ENCODE results near the gene TMCC2. TPM values are rescaled to one million over a fixed set of nuclear protein-coding genes. Genes with fewer than 3 reads are reported as not detected.
A peak's percentile ranks its signal among the peaks of the same experiment; 100 is the strongest.
"Not testable (repeated sequence)": the region's sequence is repeated elsewhere in the genome, so short reads cannot be mapped to it uniquely, and the experiment has no call there.

The TMCC2 gene
- total RNA-seq, 1 experiment from 2014 or later, result 3.1 TPM

- no peaks in the 10 kb centered on the region for H3K9me3 ChIP-seq (ENCODE audit: control insufficient read depth, insufficient read depth, low read depth, low read length)
- intact Hi-C loops (cut with micrococcal nuclease; ENCODE audit: unreplicated experiment), result no loop called here
- ATAC-seq, result no peak
- no peak for DNase-seq (ENCODE audit: low read depth, low spot score)
- 0 out of 2 replicates have a peak overlapping the region, but pooled peaks have one; percentile 40 for H3K27ac ChIP-seq (ENCODE audit: low read length)
- POLR2A ChIA-PET, result no interaction called here
- TF ChIP-seq CTCF (IDR thresholded peaks at IDR 0.05) (no peak), TCF7L2 (IDR thresholded peaks at IDR 0.05; ENCODE audit: low read depth, low read length) (no peak), SIN3A (IDR thresholded peaks at IDR 0.05; ENCODE audit: borderline replicate concordance, insufficient read depth, low read depth, low read length) (no peak), POLR2AphosphoS5 (IDR thresholded peaks at IDR 0.05; ENCODE audit: low read depth, low read length) (no peak), REST (IDR thresholded peaks at IDR 0.05; ENCODE audit: insufficient read depth in 1 of 2, low read depth in 2 of 2, low read length in 1 of 2) (no peak)
- in situ Hi-C loops (cut with HindIII; ENCODE audit: low pct_unique_long_range_greater_than_20kb, low sequenced_read_pairs), result no loop called here
- peaks cover 19% of the 10 kb centered on the region for H3K4me1 ChIP-seq (ENCODE audit: control insufficient read depth, insufficient read depth, low read length)
- H3K36me3 ChIP-seq (ENCODE audit: control insufficient read depth, insufficient read depth, low read length), result no peaks in the 10 kb centered on the region
- BruUV-seq (replicated peaks), result no TSS peak
- CTCF ChIA-PET, result interaction anchor here (0.5 to 1.7 kb wide), 2 partner anchors 19 to 48 kb away, joined by 3 to 7 read pairs; no protein-coding TSS in a partner anchor
- H3K4me3 ChIP-seq (ENCODE audit: low read depth in 2 of 2, low read length in 2 of 2), result no peak overlapping the region
- H3K27me3 ChIP-seq (ENCODE audit: control insufficient read depth, insufficient read depth, low read length), result no peaks in the 10 kb centered on the region
Measured at GRCh38 chr1:205276689-205277065, 48.9 kb downstream of the TMCC2 start.

GRCh38 chr1:205279986-205280385 lies 52.2 kb downstream of the TMCC2 start:
- no peak overlapping the region for H3K4me3 ChIP-seq (ENCODE audit: low read depth in 2 of 2, low read length in 2 of 2)
- H3K27ac ChIP-seq (ENCODE audit: low read length), result no peak overlapping the region
- H3K9me3 ChIP-seq (ENCODE audit: control insufficient read depth, insufficient read depth, low read depth, low read length), result no peaks in the 10 kb centered on the region
- H3K36me3 ChIP-seq (ENCODE audit: control insufficient read depth, insufficient read depth, low read length), result no peaks in the 10 kb centered on the region
- no TSS peak for BruUV-seq (replicated peaks)
- POLR2A ChIA-PET, result no interaction called here
- in situ Hi-C loops (cut with HindIII; ENCODE audit: low pct_unique_long_range_greater_than_20kb, low sequenced_read_pairs), result no loop called here
- DNase-seq (ENCODE audit: low read depth, low spot score) (no peak), ATAC-seq (no peak)
- H3K27me3 ChIP-seq (ENCODE audit: control insufficient read depth, insufficient read depth, low read length), result no peaks in the 10 kb centered on the region
- TF ChIP-seq SIN3A (IDR thresholded peaks at IDR 0.05; ENCODE audit: borderline replicate concordance, insufficient read depth, low read depth, low read length) (no peak), TCF7L2 (IDR thresholded peaks at IDR 0.05; ENCODE audit: low read depth, low read length) (no peak), CTCF (IDR thresholded peaks at IDR 0.05) (no peak), POLR2AphosphoS5 (IDR thresholded peaks at IDR 0.05; ENCODE audit: low read depth, low read length) (no peak), REST (IDR thresholded peaks at IDR 0.05; ENCODE audit: insufficient read depth in 1 of 2, low read depth in 2 of 2, low read length in 1 of 2) (no peak)
- CTCF ChIA-PET, result no interaction called here
- H3K4me1 ChIP-seq (ENCODE audit: control insufficient read depth, insufficient read depth, low read length), result peaks cover 10% of the 10 kb centered on the region
- intact Hi-C loops (cut with micrococcal nuclease; ENCODE audit: unreplicated experiment), result no loop called here

- intact Hi-C loops (cut with micrococcal nuclease; ENCODE audit: unreplicated experiment); H3K27ac ChIP-seq (ENCODE audit: low read length); DNase-seq (ENCODE audit: low read depth, low spot score); in situ Hi-C loops (cut with HindIII; ENCODE audit: low pct_unique_long_range_greater_than_20kb, low sequenced_read_pairs); CTCF ChIA-PET; H3K4me3 ChIP-seq (ENCODE audit: low read depth in 2 of 2, low read length in 2 of 2); BruUV-seq (replicated peaks); H3K9me3 ChIP-seq (ENCODE audit: control insufficient read depth, insufficient read depth, low read depth, low read length); ATAC-seq; H3K27me3 ChIP-seq (ENCODE audit: control insufficient read depth, insufficient read depth, low read length); H3K36me3 ChIP-seq (ENCODE audit: control insufficient read depth, insufficient read depth, low read length): not testable (repeated sequence)
- POLR2A ChIA-PET, result interaction anchor here (0.6 kb wide), 1 partner anchor 10 kb away, joined by 4 read pairs; no protein-coding TSS in a partner anchor
- H3K4me1 ChIP-seq (ENCODE audit: control insufficient read depth, insufficient read depth, low read length), result peaks cover 18% of the 10 kb centered on the region
Measured at GRCh38 chr1:205280666-205281395, 53.1 kb downstream of the TMCC2 start.
